Mammary epithelial cell (primary cell): ENCODE results near the gene BCL7C.

Experiments
- CTCF ChIP-seq, 2 donors: IDR thresholded peaks in 1 of 2; conservative IDR thresholded peaks in 1 of 2; 2 replicates each; pipeline ENCODE4 v1.5.1; 2011 to 2012; ENCODE audit warnings: inconsistent platforms in 2 of 2, low read length in 2 of 2, mild to moderate bottlenecking in 2 of 2, control low read depth in 1 of 2, low read depth in 1 of 2; ENCODE audit not compliant: insufficient read depth in 1 of 2; ENCODE audit errors: extremely low read depth in 1 of 2
- EZH2 ChIP-seq: IDR thresholded peaks from 2 replicates; pipeline ENCODE4 v1.6.1; 2012; ENCODE audit warnings: low read length, inconsistent platforms, borderline replicate concordance

- TF ChIP-seq CTCF (conservative IDR thresholded peaks at IDR 0.05 in 1 of 2, IDR thresholded peaks at IDR 0.05 in 1 of 2; ENCODE audit: extremely low read depth in 1 of 2, insufficient read depth in 1 of 2, low read depth in 1 of 2, low read length in 2 of 2) (no peak), EZH2 (no peak)
Observed at GRCh38 chr16:30903596-30903995, 9.7 kb upstream of the BCL7C start.
